ES-I3 (cell line): Measurements from ENCODE around the gene PCSK2.

ENCODE experiments used
- H3K36me3 ChIP-seq: 2 replicates; pipeline ENCODE4 v1.6.1; 2013; ENCODE audit warnings: mild to moderate bottlenecking, low read length, control low read depth, moderate library complexity; ENCODE audit not compliant: insufficient read depth
- H3K4me1 ChIP-seq: 2 replicates; pipeline ENCODE4 v1.6.1; 2013; ENCODE audit warnings: mild to moderate bottlenecking, control low read depth, low read length; ENCODE audit not compliant: insufficient read depth
- H3K9ac ChIP-seq: 2 replicates; pipeline ENCODE4 v1.6.1; 2013; ENCODE audit warnings: low read depth, mild to moderate bottlenecking, low read length, moderate library complexity
- H3K9me3 ChIP-seq: 2 replicates; pipeline ENCODE4 v1.6.1; 2013; ENCODE audit warnings: mild to moderate bottlenecking, low read length, moderate library complexity; ENCODE audit not compliant: control insufficient read depth, insufficient read depth

PCSK2 gene

GRCh38 chr20:17469246-17470030 is 242.6 kb downstream of the PCSK2 start:
- H3K36me3 ChIP-seq, result no peaks in the 10 kb centered on the region
- no peak overlapping the region for H3K9ac ChIP-seq
- H3K4me1 ChIP-seq, result no peaks in the 10 kb centered on the region
- no peaks in the 10 kb centered on the region for H3K9me3 ChIP-seq

- H3K9ac ChIP-seq, result no peak overlapping the region
- H3K4me1 ChIP-seq, result no peaks in the 10 kb centered on the region
- no peaks in the 10 kb centered on the region for H3K9me3 ChIP-seq
Observed at GRCh38 chr20:17470521-17470920, 243.7 kb downstream of the PCSK2 start.

GRCh38 chr20:17470973-17471372 is 244.1 kb downstream of the PCSK2 start:
- H3K9me3 ChIP-seq, result no peaks in the 10 kb centered on the region

More at GRCh38 chr20:17470521-17470920, 243.7 kb downstream of the PCSK2 start:
- H3K36me3 ChIP-seq, result no peaks in the 10 kb centered on the region

GRCh38 chr20:17471606-17472187 is 244.9 kb downstream of the PCSK2 start:
- H3K4me1 ChIP-seq, result no peaks in the 10 kb centered on the region
- H3K9me3 ChIP-seq, result no peaks in the 10 kb centered on the region
- no peaks in the 10 kb centered on the region for H3K36me3 ChIP-seq
- H3K9ac ChIP-seq, result no peak overlapping the region

More at GRCh38 chr20:17470973-17471372, 244.1 kb downstream of the PCSK2 start:
- no peak overlapping the region for H3K9ac ChIP-seq
- no peaks in the 10 kb centered on the region for H3K4me1 ChIP-seq
- H3K36me3 ChIP-seq, result no peaks in the 10 kb centered on the region

- Histone ChIP-seq H3K9me3 (no peaks in the 10 kb centered on the region), H3K9ac (no peak overlapping the region), H3K36me3 (no peaks in the 10 kb centered on the region), H3K4me1 (no peaks in the 10 kb centered on the region)
Observed at GRCh38 chr20:17473659-17474058, 246.8 kb downstream of the PCSK2 start.

- no peaks in the 10 kb centered on the region for H3K36me3 ChIP-seq
- no peaks in the 10 kb centered on the region for H3K4me1 ChIP-seq
- H3K9me3 ChIP-seq, result no peaks in the 10 kb centered on the region
- H3K9ac ChIP-seq, result no peak overlapping the region
Observed at GRCh38 chr20:17479063-17479657, 252.3 kb downstream of the PCSK2 start.

GRCh38 chr20:17480696-17481095 is 253.9 kb downstream of the PCSK2 start:
- Histone ChIP-seq H3K9ac (no peak overlapping the region), H3K9me3 (no peaks in the 10 kb centered on the region), H3K36me3 (no peaks in the 10 kb centered on the region), H3K4me1 (no peaks in the 10 kb centered on the region)

- H3K36me3 ChIP-seq, result no peaks in the 10 kb centered on the region
- H3K9ac ChIP-seq, result no peak overlapping the region
- no peaks in the 10 kb centered on the region for H3K4me1 ChIP-seq
- H3K9me3 ChIP-seq, result no peaks in the 10 kb centered on the region
Observed at GRCh38 chr20:17481661-17482060, 254.8 kb downstream of the PCSK2 start.

GRCh38 chr20:17482536-17482935 is 255.7 kb downstream of the PCSK2 start:
- Histone ChIP-seq H3K9me3 (no peaks in the 10 kb centered on the region), H3K4me1 (no peaks in the 10 kb centered on the region), H3K9ac (no peak overlapping the region), H3K36me3 (no peaks in the 10 kb centered on the region)

- H3K9me3 ChIP-seq, result no peaks in the 10 kb centered on the region
- no peaks in the 10 kb centered on the region for H3K4me1 ChIP-seq
- H3K36me3 ChIP-seq, result no peaks in the 10 kb centered on the region
- H3K9ac ChIP-seq, result no peak overlapping the region
Observed at GRCh38 chr20:17485017-17485416, 258.2 kb downstream of the PCSK2 start.

- H3K4me1 ChIP-seq, result no peaks in the 10 kb centered on the region
- no peak overlapping the region for H3K9ac ChIP-seq
- H3K36me3 ChIP-seq, result no peaks in the 10 kb centered on the region
- H3K9me3 ChIP-seq, result no peaks in the 10 kb centered on the region
Observed at GRCh38 chr20:17488916-17489600, 262.2 kb downstream of the PCSK2 start.

GRCh38 chr20:17490501-17490900 is 263.7 kb downstream of the PCSK2 start:
- no peaks in the 10 kb centered on the region for H3K4me1 ChIP-seq
- H3K9me3 ChIP-seq, result no peaks in the 10 kb centered on the region
- H3K9ac ChIP-seq, result no peak overlapping the region
- H3K36me3 ChIP-seq, result no peaks in the 10 kb centered on the region

GRCh38 chr20:17491041-17491440 is 264.2 kb downstream of the PCSK2 start:
- H3K4me1 ChIP-seq, result no peaks in the 10 kb centered on the region
- H3K36me3 ChIP-seq, result no peaks in the 10 kb centered on the region
- no peaks in the 10 kb centered on the region for H3K9me3 ChIP-seq
- no peak overlapping the region for H3K9ac ChIP-seq

- Histone ChIP-seq H3K9ac (no peak overlapping the region), H3K36me3 (no peaks in the 10 kb centered on the region), H3K9me3 (no peaks in the 10 kb centered on the region), H3K4me1 (no peaks in the 10 kb centered on the region)
Observed at GRCh38 chr20:17491488-17491887, 264.6 kb downstream of the PCSK2 start.
